ENCODE measurements around the gene WNT9A.

GRCh38 chr1:227938276-227938675 lies 9.5 kb downstream of the WNT9A start:
- TF ChIP-seq, protein P1, sequence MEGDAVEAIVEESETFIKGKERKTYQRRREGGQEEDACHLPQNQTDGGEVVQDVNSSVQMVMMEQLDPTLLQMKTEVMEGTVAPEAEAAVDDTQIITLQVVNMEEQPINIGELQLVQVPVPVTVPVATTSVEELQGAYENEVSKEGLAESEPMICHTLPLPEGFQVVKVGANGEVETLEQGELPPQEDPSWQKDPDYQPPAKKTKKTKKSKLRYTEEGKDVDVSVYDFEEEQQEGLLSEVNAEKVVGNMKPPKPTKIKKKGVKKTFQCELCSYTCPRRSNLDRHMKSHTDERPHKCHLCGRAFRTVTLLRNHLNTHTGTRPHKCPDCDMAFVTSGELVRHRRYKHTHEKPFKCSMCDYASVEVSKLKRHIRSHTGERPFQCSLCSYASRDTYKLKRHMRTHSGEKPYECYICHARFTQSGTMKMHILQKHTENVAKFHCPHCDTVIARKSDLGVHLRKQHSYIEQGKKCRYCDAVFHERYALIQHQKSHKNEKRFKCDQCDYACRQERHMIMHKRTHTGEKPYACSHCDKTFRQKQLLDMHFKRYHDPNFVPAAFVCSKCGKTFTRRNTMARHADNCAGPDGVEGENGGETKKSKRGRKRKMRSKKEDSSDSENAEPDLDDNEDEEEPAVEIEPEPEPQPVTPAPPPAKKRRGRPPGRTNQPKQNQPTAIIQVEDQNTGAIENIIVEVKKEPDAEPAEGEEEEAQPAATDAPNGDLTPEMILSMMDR (IDR thresholded peaks at IDR 0.05) = no peak
- no peak for TF ChIP-seq POLR2A (IDR thresholded peaks at IDR 0.05)

Data from lower leg skin (tissue), 3 donors.